ENCODE data around the gene SLC22A4.

SLC22A4 gene

DNA sequence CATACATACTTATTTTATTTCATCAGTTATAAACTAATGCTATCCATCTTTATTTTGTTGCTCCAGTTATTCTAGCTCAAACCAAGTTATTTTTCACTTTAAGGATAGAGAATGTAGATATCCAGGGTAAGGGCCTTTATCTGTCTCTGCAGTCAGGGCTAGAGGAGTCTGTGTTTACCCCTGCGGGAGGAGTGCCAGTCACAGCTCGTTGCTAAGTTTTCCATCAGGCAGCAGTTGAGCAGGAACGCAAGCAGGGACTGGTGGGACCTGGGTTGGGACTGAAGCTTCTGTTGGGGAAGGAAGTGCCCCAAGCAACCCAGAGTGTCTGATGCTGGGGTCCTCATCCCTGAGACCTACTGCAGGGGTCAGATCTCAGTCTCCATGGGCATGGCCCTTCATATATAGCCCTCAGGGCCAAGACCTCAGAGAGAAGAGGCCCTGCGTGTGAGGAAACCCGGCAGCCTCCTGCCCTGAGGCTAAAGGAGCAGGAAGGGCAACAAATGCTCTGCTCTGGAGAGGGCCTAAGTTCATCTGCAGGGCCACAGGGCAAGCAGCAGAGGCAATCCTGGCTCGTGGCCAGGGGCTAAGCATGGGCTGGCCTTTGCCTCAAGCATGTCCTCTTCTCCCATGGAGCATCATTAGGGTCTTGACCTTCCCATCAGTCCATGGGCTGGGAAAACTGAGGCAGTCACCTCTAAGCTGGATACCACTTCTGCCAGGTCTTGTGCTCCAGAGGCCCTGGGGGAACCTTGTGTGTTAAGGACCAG lies 6.6 kb downstream of the SLC22A4 start:
- peaks cover 8% of the 10 kb centered on the region for H3K9me3 ChIP-seq (ENCODE audit: control insufficient read depth, low read length)
- no peaks in the 10 kb centered on the region for H3K27me3 ChIP-seq (ENCODE audit: control insufficient read depth in 1 of 2, insufficient read depth in 1 of 2, low read length in 2 of 2)
- H3K23ac ChIP-seq (ENCODE audit: low read length in 2 of 2) = no peak overlapping the region
- no peak overlapping the region for H2BK12ac ChIP-seq (ENCODE audit: low read length in 2 of 2)
- no peak overlapping the region for H4K91ac ChIP-seq (ENCODE audit: low read length)
- H2BK120ac ChIP-seq (ENCODE audit: low read depth, low read length) = no peak overlapping the region
- H4K8ac ChIP-seq (ENCODE audit: low read length) = no peak overlapping the region
- peaks cover 6% of the 10 kb centered on the region for H3K4me1 ChIP-seq (ENCODE audit: control insufficient read depth, insufficient read depth, low read depth, low read length)
- H3K36me3 ChIP-seq (ENCODE audit: control insufficient read depth in 1 of 2, insufficient read depth in 2 of 2, low read depth in 1 of 2, low read length in 2 of 2) = peaks cover 0 to 12% of the 10 kb centered on the region in 2 experiments
- no peak overlapping the region for H2AFZ ChIP-seq (ENCODE audit: low read depth, low read length)
- no peak for DNase-seq
- H3K4ac ChIP-seq (ENCODE audit: low read depth in 1 of 2, low read length in 2 of 2) = no peak overlapping the region
- H2AK5ac ChIP-seq (ENCODE audit: low read length, severe bottlenecking) = no peak overlapping the region
- WGBS = 64% methylated on average over 6 of the region's 6 CpGs
- H3K79me1 ChIP-seq (replicated peaks; ENCODE audit: low read length, poor library complexity, severe bottlenecking) = peaks cover 42% of the 10 kb centered on the region
- H2BK5ac ChIP-seq (ENCODE audit: low read depth, low read length, poor library complexity, severe bottlenecking) = no peak overlapping the region
- H3K27ac ChIP-seq (ENCODE audit: low read length, poor library complexity, severe bottlenecking) = no peak overlapping the region
- peak overlapping the region in 1 of 2 experiments; percentile 61 for H3K14ac ChIP-seq (ENCODE audit: low read length in 2 of 2)
- H3K4me2 ChIP-seq (ENCODE audit: low read length, poor library complexity, severe bottlenecking) = no peak overlapping the region
- H3K9ac ChIP-seq (ENCODE audit: low read length) = no peak overlapping the region
- H3K18ac ChIP-seq (ENCODE audit: low read depth in 1 of 2, low read length in 2 of 2) = no peak overlapping the region
- H2BK15ac ChIP-seq (ENCODE audit: low read depth, poor library complexity, severe bottlenecking) = no peak overlapping the region
- H3K4me3 ChIP-seq (ENCODE audit: insufficient read depth in 1 of 2, low read depth in 1 of 2, low read length in 2 of 2) = no peak overlapping the region

GRCh38 chr5:132301344-132302271 lies 7.4 kb downstream of the SLC22A4 start:
- Histone ChIP-seq H3K36me3 (ENCODE audit: control insufficient read depth in 1 of 2, insufficient read depth in 2 of 2, low read depth in 1 of 2, low read length in 2 of 2) (peaks cover 0 to 12% of the 10 kb centered on the region in 2 experiments), H3K4me1 (ENCODE audit: control insufficient read depth, insufficient read depth, low read depth, low read length) (peaks cover 1% of the 10 kb centered on the region), H3K9me3 (ENCODE audit: control insufficient read depth, low read length) (peaks cover 10% of the 10 kb centered on the region), H2BK120ac (ENCODE audit: low read depth, low read length) (no peak overlapping the region), H3K23ac (ENCODE audit: low read length in 2 of 2) (no peak overlapping the region), H3K14ac (ENCODE audit: low read length in 2 of 2) (no peak overlapping the region), H2BK12ac (ENCODE audit: low read length in 2 of 2) (no peak overlapping the region), H3K4me3 (ENCODE audit: insufficient read depth in 1 of 2, low read depth in 1 of 2, low read length in 2 of 2) (no peak overlapping the region), H3K9ac (ENCODE audit: low read length) (no peak overlapping the region), H3K27me3 (ENCODE audit: control insufficient read depth in 1 of 2, insufficient read depth in 1 of 2, low read length in 2 of 2) (no peaks in the 10 kb centered on the region), H2BK15ac (ENCODE audit: low read depth, poor library complexity, severe bottlenecking) (no peak overlapping the region), H4K91ac (ENCODE audit: low read length) (no peak overlapping the region), H3K79me1 (replicated peaks; ENCODE audit: low read length, poor library complexity, severe bottlenecking) (peaks cover 37% of the 10 kb centered on the region), H3K18ac (ENCODE audit: low read depth in 1 of 2, low read length in 2 of 2) (no peak overlapping the region), H2AK5ac (ENCODE audit: low read length, severe bottlenecking) (no peak overlapping the region), H3K4ac (ENCODE audit: low read depth in 1 of 2, low read length in 2 of 2) (no peak overlapping the region), H4K8ac (ENCODE audit: low read length) (no peak overlapping the region), H3K27ac (ENCODE audit: low read length, poor library complexity, severe bottlenecking) (no peak overlapping the region), H3K4me2 (ENCODE audit: low read length, poor library complexity, severe bottlenecking) (no peak overlapping the region), H2AFZ (ENCODE audit: low read depth, low read length) (no peak overlapping the region), H2BK5ac (ENCODE audit: low read depth, low read length, poor library complexity, severe bottlenecking) (no peak overlapping the region)
- 90% methylated on average over 10 of the region's 11 CpGs for WGBS
- no peak for DNase-seq

- peaks cover 0 to 12% of the 10 kb centered on the region in 2 experiments for H3K36me3 ChIP-seq (ENCODE audit: control insufficient read depth in 1 of 2, insufficient read depth in 2 of 2, low read depth in 1 of 2, low read length in 2 of 2)
- H3K4me3 ChIP-seq (ENCODE audit: insufficient read depth in 1 of 2, low read depth in 1 of 2, low read length in 2 of 2) = no peak overlapping the region
- H3K27ac ChIP-seq (ENCODE audit: low read length, poor library complexity, severe bottlenecking) = no peak overlapping the region
- H3K79me1 ChIP-seq (replicated peaks; ENCODE audit: low read length, poor library complexity, severe bottlenecking) = peaks cover 32% of the 10 kb centered on the region
- H2BK5ac ChIP-seq (ENCODE audit: low read depth, low read length, poor library complexity, severe bottlenecking) = no peak overlapping the region
- DNase-seq = no peak
- no peaks in the 10 kb centered on the region for H3K27me3 ChIP-seq (ENCODE audit: control insufficient read depth in 1 of 2, insufficient read depth in 1 of 2, low read length in 2 of 2)
- H3K9ac ChIP-seq (ENCODE audit: low read length) = no peak overlapping the region
- no peaks in the 10 kb centered on the region for H3K4me1 ChIP-seq (ENCODE audit: control insufficient read depth, insufficient read depth, low read depth, low read length)
- no peak overlapping the region for H3K14ac ChIP-seq (ENCODE audit: low read length in 2 of 2)
- H3K4me2 ChIP-seq (ENCODE audit: low read length, poor library complexity, severe bottlenecking) = no peak overlapping the region
- H3K9me3 ChIP-seq (ENCODE audit: control insufficient read depth, low read length) = peaks cover 10% of the 10 kb centered on the region
- no peak overlapping the region for H2AFZ ChIP-seq (ENCODE audit: low read depth, low read length)
- H4K91ac ChIP-seq (ENCODE audit: low read length) = peak overlapping the region; percentile 27
- H2AK5ac ChIP-seq (ENCODE audit: low read length, severe bottlenecking) = no peak overlapping the region
- H3K18ac ChIP-seq (ENCODE audit: low read depth in 1 of 2, low read length in 2 of 2) = peak overlapping the region in 1 of 2 experiments; percentile 12
- H2BK15ac ChIP-seq (ENCODE audit: low read depth, poor library complexity, severe bottlenecking) = no peak overlapping the region
- 77% methylated on average over 3 of the region's 3 CpGs for WGBS
- no peak overlapping the region for H2BK120ac ChIP-seq (ENCODE audit: low read depth, low read length)
- peak overlapping the region; percentile 53 for H4K8ac ChIP-seq (ENCODE audit: low read length)
- no peak overlapping the region for H3K23ac ChIP-seq (ENCODE audit: low read length in 2 of 2)
- H2BK12ac ChIP-seq (ENCODE audit: low read length in 2 of 2) = no peak overlapping the region
- no peak overlapping the region for H3K4ac ChIP-seq (ENCODE audit: low read depth in 1 of 2, low read length in 2 of 2)
Measured at GRCh38 chr5:132302413-132302812, 8.2 kb downstream of the SLC22A4 start.

DNA sequence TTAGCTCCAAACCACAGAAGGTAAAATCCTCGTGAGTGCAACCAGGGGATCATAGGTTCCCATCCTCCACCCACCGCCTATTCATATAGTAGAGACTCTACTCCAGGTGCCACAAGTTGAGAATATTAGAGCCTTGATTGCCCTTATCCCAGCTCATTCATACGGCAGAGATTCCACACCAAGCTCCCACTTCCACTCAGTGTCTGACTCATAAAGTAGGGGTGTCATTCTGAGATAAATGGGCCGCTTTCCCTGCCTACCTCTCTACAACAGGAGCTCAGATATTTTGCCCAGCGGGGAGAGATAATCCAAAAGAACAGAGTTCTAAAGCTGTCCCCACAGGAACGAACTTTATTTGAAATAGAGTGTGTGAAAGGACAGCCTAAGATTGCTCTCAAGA lies 9.4 kb downstream of the SLC22A4 start:
- no peak overlapping the region for H3K27ac ChIP-seq (ENCODE audit: low read length, poor library complexity, severe bottlenecking)
- no peak overlapping the region for H3K18ac ChIP-seq (ENCODE audit: low read depth in 1 of 2, low read length in 2 of 2)
- 93% methylated on average over 5 of the region's 6 CpGs for WGBS
- no peak overlapping the region for H3K9ac ChIP-seq (ENCODE audit: low read length)
- peaks cover 37% of the 10 kb centered on the region for H3K79me1 ChIP-seq (replicated peaks; ENCODE audit: low read length, poor library complexity, severe bottlenecking)
- no peaks in the 10 kb centered on the region for H3K4me1 ChIP-seq (ENCODE audit: control insufficient read depth, insufficient read depth, low read depth, low read length)
- no peak overlapping the region for H2BK120ac ChIP-seq (ENCODE audit: low read depth, low read length)
- H3K4ac ChIP-seq (ENCODE audit: low read depth in 1 of 2, low read length in 2 of 2) = no peak overlapping the region
- no peak overlapping the region for H2BK5ac ChIP-seq (ENCODE audit: low read depth, low read length, poor library complexity, severe bottlenecking)
- no peak for DNase-seq
- no peak overlapping the region for H3K14ac ChIP-seq (ENCODE audit: low read length in 2 of 2)
- no peak overlapping the region for H4K91ac ChIP-seq (ENCODE audit: low read length)
- no peak overlapping the region for H3K4me3 ChIP-seq (ENCODE audit: insufficient read depth in 1 of 2, low read depth in 1 of 2, low read length in 2 of 2)
- no peak overlapping the region for H4K8ac ChIP-seq (ENCODE audit: low read length)
- no peak overlapping the region for H3K4me2 ChIP-seq (ENCODE audit: low read length, poor library complexity, severe bottlenecking)
- H2BK15ac ChIP-seq (ENCODE audit: low read depth, poor library complexity, severe bottlenecking) = no peak overlapping the region
- H3K23ac ChIP-seq (ENCODE audit: low read length in 2 of 2) = no peak overlapping the region
- peaks cover 10% of the 10 kb centered on the region for H3K9me3 ChIP-seq (ENCODE audit: control insufficient read depth, low read length)
- H2AFZ ChIP-seq (ENCODE audit: low read depth, low read length) = no peak overlapping the region
- no peak overlapping the region for H2AK5ac ChIP-seq (ENCODE audit: low read length, severe bottlenecking)
- no peaks in the 10 kb centered on the region for H3K27me3 ChIP-seq (ENCODE audit: control insufficient read depth in 1 of 2, insufficient read depth in 1 of 2, low read length in 2 of 2)
- peaks cover 0 to 12% of the 10 kb centered on the region in 2 experiments for H3K36me3 ChIP-seq (ENCODE audit: control insufficient read depth in 1 of 2, insufficient read depth in 2 of 2, low read depth in 1 of 2, low read length in 2 of 2)
- no peak overlapping the region for H2BK12ac ChIP-seq (ENCODE audit: low read length in 2 of 2)
